ENCODE results near the gene ZIC4. TPM values are rescaled to one million over a fixed set of nuclear protein-coding genes. Genes with fewer than 3 reads are reported as not detected.

Gene ZIC4
- total and polyA plus RNA-seq, 10 of the 15 experiments (the other 5 are each of a cell fraction or from before 2014, with no cell fraction given): not detected

DNA sequence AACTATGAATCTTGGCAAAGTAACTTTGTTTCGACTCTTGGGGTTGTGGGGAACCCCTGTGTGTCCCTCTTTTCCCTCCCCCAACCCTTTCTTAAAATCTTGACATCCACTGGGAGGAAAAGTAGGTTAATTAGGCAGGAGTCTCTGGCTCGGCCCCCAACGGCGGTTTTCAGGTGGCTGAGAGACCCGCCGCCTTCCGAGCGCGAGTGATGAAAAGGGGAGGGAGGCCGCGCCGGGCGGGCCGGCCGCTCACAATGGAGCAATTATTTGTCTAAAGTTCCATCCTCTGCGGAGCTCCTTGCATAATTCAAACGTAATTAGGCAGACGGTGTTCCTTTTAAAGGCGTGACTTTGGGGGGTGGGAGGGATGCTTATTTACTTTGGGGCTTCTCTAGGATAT lies 51.7 kb downstream of the ZIC4 start:
- 59% methylated on average over 19 of the region's 19 CpGs for WGBS (ENCODE audit: insufficient coverage, insufficient replicate concordance, low lambda C conversion rate, missing lambda C conversion rate)
- Histone ChIP-seq H3K27me3 (replicated peaks in 1 of 2; ENCODE audit: control insufficient read depth in 2 of 2, insufficient read depth in 2 of 2, low read length in 1 of 2) (peaks cover 6 to 15% of the 10 kb centered on the region in 2 experiments), H3K4me3 (no peak overlapping the region), H3K4me1 (ENCODE audit: control insufficient read depth, insufficient read depth, low read length) (no peaks in the 10 kb centered on the region), H3K9me3 (replicated peaks; ENCODE audit: control insufficient read depth, insufficient read depth, low read length) (no peaks in the 10 kb centered on the region; the same call in 2 of the 3 replicates), H3K79me2 (ENCODE audit: control insufficient read depth, insufficient read depth, low read length) (no peaks in the 10 kb centered on the region), H4K20me1 (ENCODE audit: control insufficient read depth, insufficient read depth) (no peaks in the 10 kb centered on the region), H3K9ac (ENCODE audit: control insufficient read depth, insufficient read depth, low read length) (no peak overlapping the region), H2AFZ (ENCODE audit: control insufficient read depth, low read depth, low read length) (no peak overlapping the region), H3K36me3 (ENCODE audit: control insufficient read depth in 2 of 2, insufficient read depth in 2 of 2, low read length in 1 of 2) (no peaks in the 10 kb centered on the region), H3K27ac (ENCODE audit: control insufficient read depth, insufficient read depth) (no peak overlapping the region), H3K4me2 (ENCODE audit: control insufficient read depth, insufficient read depth) (no peak overlapping the region)
- ATAC-seq (no peak), DNase-seq (ENCODE audit: low read depth, low spot score) (no peak), FAIRE-seq (no peak)
- in situ Hi-C loops (cut with MboI) (no loop called here), intact Hi-C loops (cut with micrococcal nuclease; ENCODE audit: unreplicated experiment) (no loop called here)
- POLR2A ChIA-PET: no interaction called here
- RAD21 ChIA-PET (ENCODE audit: unreplicated experiment): no interaction called here
- BruUV-seq (replicated peaks): no TSS peak
- CTCF ChIA-PET: interaction anchor here (1.1 kb wide), 1 partner anchor 9 kb away, joined by 3 read pairs; no protein-coding TSS in a partner anchor
- SMC1A ChIA-PET (ENCODE audit: uncharacterized antibody, unreplicated experiment): interaction anchor here (0.7 to 0.8 kb wide), 2 partner anchors 12 to 95 kb away, joined by 3 read pairs; no protein-coding TSS in a partner anchor
- TF ChIP-seq MLLT1 (IDR thresholded peaks at IDR 0.05): no peak
- no peak for TF ChIP-seq PRDM15 (CRISPR knock-in tag; IDR thresholded peaks at IDR 0.05)
- TF ChIP-seq, protein P1, sequence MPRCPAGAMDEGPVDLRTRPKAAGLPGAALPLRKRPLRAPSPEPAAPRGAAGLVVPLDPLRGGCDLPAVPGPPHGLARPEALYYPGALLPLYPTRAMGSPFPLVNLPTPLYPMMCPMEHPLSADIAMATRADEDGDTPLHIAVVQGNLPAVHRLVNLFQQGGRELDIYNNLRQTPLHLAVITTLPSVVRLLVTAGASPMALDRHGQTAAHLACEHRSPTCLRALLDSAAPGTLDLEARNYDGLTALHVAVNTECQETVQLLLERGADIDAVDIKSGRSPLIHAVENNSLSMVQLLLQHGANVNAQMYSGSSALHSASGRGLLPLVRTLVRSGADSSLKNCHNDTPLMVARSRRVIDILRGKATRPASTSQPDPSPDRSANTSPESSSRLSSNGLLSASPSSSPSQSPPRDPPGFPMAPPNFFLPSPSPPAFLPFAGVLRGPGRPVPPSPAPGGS (IDR thresholded peaks at IDR 0.05; ENCODE audit: borderline replicate concordance, insufficient read depth, low read depth, low read length, poor library complexity, severe bottlenecking): no peak
- no peak for TF ChIP-seq RFX5 (IDR thresholded peaks at IDR 0.05; ENCODE audit: low read depth, low read length)
- no peak for TF ChIP-seq MYC (IDR thresholded peaks at IDR 0.05; ENCODE audit: insufficient read depth, insufficient read length, insufficient replicate concordance, low read length, severe bottlenecking)
- no peak for TF ChIP-seq SUPT20H (IDR thresholded peaks at IDR 0.05; ENCODE audit: borderline replicate concordance, control insufficient read depth, low read depth, low read length)
- TF ChIP-seq SRF (IDR thresholded peaks at IDR 0.05; ENCODE audit: low read depth in 2 of 2, low read length in 2 of 2): no peak
- TF ChIP-seq, protein P2, sequence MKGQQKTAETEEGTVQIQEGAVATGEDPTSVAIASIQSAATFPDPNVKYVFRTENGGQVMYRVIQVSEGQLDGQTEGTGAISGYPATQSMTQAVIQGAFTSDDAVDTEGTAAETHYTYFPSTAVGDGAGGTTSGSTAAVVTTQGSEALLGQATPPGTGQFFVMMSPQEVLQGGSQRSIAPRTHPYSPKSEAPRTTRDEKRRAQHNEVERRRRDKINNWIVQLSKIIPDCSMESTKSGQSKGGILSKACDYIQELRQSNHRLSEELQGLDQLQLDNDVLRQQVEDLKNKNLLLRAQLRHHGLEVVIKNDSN (IDR thresholded peaks at IDR 0.05; ENCODE audit: borderline replicate concordance, extremely low read length, insufficient read depth, low read depth, low read length): no peak
- TF ChIP-seq KAT2A (conservative IDR thresholded peaks at IDR 0.05; ENCODE audit: control insufficient read depth, low read depth, low read length): no peak
- TF ChIP-seq SIN3A (IDR thresholded peaks at IDR 0.05; ENCODE audit: low read depth, low read length): no peak
- no peak for TF ChIP-seq EZH2 (IDR thresholded peaks at IDR 0.05; ENCODE audit: borderline replicate concordance, control insufficient read depth, low read depth, low read length)
- TF ChIP-seq POLR2AphosphoS2 (IDR thresholded peaks at IDR 0.05; ENCODE audit: low read depth, low read length): no peak
- no peak for TF ChIP-seq USF2 (IDR thresholded peaks at IDR 0.05; ENCODE audit: borderline replicate concordance, low read depth, low read length)

All from GM12878 (cell line).